DMS 273 (cell line): ENCODE measurements around the gene GRIPAP1.
"Not testable (repeated sequence)": the region's sequence is repeated elsewhere in the genome, so short reads cannot be mapped to it uniquely, and the experiment has no call there.

Experiments used
- DNase-seq: peaks from one replicate; lab custom pipeline; 2025; ENCODE audit not compliant: unreplicated experiment; lab: John Stamatoyannopoulos, UW

GRIPAP1 gene

DNA sequence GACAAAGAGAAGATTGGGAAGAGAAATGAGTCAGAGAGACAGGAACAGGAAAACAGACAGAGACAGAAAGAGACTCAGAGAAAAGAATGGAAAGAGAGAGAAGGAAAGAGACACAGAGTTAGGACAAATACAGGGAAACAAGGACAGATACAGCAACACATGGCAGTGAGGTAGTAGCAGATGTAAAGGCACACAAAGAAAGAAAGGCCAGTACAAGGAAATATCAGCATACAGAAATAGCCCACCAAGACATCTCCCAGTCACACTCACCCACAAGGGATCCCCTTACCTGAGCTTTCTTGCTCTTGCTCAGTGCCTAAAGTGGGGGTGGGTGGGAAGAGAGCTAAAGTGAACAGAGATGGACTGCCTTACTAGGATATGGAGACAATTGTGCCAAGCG, 4.2 kb downstream of the GRIPAP1 start:
- DNase-seq, result no peak

DNA sequence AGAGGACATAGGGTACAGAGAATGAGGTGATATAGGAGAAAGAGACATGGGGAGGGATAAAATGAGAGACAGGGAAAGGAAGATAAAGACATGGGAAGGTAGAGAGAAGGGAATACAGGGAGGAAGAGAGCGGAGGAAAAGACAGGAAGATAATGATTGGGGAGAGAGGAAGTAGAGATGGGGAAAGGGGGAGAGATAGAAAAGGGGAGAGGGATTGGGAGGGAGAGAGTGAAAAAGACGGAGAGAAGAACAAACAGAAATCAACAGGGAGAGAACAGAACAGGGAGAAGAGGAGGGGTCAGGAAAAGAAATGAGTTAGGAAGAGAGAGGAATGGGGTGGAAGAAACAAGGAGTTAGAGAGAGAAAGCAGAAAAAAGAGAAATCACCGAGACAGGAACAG, 4.6 kb downstream of the GRIPAP1 start:
- DNase-seq, result no peak

DNA sequence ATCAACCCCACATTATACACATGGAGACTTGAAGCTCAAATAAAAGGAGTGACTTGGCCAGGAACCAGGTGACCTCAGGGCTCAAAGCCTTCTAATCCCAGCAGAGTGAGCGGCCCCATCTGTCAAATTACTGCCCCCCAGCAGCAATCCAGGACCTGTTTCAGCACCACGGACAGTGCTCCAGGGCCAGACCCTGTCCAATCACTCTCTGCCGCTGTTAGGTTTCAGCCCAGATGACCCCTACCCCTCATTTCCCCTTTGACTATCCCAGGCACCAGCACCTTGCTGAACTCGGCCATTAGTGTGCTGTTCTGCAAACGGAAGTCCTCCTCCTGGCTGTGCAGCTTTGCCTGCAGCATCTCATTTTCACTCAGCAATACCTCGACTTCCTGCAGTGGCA, 5.1 kb downstream of the GRIPAP1 start:
- DNase-seq, result no peak

DNA sequence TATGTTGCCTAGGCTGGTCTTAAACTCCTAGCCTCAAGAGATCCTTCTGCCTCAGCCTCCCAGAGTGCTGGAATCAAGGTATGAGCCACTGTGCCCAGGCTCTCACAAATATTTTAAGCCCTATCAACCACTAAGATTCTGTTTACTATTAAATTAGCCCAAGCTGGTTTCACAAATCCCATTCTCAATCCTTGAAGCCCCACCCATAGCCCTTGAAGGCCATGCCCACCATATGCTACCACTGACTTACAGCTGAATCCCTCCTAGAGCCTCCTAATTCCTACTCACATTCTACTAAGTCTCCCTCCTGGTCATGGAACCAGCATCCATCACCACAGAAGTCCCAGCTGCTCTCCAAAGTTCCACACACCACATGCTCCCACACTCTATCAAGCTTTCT, 9.7 kb downstream of the GRIPAP1 start:
- no peak for DNase-seq

DNA sequence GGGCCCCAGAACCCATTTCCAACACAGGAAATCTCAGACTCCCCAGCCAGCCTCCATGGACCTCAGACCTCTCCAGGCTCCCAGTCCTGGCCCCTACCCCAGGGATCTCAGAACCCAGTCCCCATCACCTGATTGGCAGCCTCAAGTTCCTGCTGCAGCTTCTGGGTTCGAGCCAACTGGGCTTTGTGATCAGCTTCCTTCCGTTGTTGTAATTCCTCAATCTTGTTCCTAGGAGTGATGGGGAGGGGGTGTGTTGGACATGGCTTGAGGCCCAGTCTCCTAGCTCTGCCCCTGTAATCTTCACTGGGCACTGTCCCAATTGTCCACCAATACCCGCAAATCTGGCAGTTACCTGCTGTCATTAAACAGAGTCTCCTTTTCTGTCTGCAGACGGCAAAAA, 12.6 kb downstream of the GRIPAP1 start:
- DNase-seq, result no peak

DNA sequence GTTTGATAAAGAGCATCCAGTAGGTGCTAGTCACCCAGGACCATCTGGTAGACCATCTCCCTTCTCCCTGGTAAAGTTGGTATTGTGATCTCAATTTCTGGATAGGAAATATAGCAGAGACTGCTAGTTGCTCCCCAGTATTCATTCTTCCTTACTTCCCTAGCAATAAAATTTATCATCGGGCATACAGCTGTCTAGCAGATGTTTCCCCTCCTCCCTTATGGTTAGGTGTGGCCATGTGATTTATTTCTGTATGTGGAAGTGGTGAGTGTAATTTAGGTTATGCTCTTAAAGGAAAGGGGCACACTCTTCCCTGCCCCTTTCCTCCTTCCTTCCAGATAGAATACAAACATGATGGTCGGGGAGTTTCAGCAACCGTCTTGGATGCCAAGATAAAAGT, 18.2 kb downstream of the GRIPAP1 start:
- no peak for DNase-seq

DNA sequence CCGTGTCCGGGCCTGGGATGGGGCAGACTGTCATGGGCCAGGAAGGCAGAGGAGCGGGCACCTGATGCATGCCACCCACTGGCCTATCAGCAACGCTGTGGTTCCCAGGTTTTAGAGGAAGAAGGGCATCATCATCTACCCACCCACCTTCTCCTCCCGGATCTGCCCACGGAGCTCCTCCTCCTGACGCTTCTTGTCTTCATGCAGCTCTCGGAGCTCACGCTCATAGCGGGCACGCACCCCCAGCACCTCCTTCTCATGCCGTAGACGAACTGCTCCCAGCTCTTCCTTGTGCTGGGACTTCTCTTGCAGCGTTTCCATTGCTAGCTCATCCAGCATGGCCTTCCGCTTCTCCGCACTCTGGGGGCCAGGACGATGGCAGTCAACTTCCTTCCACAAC, 19.0 kb downstream of the GRIPAP1 start:
- DNase-seq, result no peak

DNA sequence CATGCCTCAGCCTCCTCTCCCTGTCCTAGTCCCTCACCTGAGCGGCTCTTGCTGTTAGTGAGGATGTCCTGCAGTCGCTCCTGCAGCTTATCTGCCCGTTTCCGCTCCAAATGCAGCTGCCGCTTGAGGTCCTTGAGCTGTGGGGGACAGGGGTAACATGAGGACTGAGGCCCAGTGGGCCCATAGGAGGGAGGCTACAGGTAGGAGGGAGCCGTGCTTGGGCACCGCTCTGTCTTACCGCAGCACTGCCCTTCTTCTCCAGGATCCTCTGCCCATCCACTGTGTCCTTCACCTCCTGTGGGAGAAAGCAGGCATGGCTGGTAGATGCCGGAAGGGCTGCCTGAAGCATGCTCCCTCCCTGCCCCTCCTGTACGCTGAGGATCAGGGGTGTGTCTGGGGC, 20.9 kb downstream of the GRIPAP1 start:
- DNase-seq, result no peak

DNA sequence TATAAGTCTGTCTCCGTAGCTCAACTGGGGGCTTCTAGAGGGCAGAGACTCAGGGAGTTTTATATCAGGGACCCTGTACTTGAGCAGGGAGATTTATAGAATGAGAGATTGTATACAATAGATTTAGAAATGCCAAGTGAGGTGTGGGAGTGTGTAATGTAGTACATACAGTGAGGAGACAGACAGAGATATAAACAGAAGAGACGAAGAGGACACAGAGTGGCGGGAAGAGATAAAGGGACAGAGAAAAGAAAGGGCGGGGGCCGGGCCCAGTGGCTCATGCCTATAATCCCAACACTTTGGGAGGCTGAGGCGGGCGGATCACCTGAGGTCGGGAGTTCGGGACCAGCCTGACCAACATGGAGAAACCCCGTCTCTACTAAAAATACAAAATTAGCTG, 21.7 kb downstream of the GRIPAP1 start:
- DNase-seq, result not testable (repeated sequence)

DNA sequence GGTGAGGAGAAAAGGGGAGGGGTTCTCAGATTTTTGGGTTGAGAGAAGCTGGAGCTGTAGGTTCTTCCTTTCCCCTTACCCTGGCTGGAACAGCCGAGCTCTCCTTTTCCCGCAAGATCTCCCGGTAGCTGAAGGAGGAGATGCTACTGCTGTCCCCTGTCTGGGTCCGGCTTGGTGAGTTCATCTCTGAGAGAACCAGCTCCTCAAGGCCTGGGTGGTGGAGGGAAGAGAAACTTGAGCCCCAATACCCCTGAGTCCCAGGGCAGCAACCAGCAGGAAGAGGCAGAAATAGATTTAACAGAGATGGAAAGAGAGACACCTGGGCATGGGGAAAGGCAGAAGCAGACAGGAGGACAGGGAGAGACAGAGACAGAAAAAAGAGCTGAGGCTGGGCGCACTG, 23.8 kb downstream of the GRIPAP1 start:
- no peak for DNase-seq

DNA sequence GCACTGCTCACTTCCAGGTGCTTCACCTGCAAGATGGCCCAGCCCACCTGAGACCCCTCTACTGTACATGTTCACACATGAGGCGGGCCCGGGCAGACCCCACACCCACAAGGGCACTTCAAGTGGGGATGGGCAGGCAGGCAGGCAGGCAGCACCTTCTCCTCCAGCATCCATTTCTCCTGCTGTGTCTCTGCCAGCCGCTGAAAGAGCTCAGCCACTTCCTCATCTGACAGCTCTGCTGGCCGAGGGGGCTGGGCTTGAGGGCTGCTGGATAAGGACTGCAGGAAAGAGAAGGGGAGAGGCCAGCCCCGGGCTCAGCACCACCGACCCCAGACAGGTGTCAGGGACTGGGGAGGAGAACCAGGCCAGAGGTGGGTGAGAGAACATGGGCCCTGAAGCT, 26.0 kb downstream of the GRIPAP1 start:
- DNase-seq, result no peak

DNA sequence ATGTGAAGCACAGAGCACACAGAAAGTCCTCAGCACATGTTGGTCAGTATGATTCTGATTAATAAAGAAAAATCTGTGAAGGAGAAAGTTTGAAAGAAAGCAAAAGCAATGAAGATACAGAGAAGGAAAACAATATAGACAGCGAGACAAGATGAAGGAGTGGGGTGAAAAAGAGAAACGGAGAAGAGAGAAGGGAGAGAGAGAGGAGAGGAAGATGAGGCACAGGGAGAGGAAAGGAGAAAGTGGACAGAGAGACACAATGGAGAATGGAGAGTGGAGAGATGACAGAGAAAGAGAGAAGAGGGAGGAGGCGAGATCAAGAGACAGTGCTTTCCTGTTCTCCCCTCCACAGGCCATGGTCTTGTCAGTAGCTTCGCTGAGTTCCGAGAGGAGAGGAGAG, 26.5 kb downstream of the GRIPAP1 start:
- no peak for DNase-seq

DNA sequence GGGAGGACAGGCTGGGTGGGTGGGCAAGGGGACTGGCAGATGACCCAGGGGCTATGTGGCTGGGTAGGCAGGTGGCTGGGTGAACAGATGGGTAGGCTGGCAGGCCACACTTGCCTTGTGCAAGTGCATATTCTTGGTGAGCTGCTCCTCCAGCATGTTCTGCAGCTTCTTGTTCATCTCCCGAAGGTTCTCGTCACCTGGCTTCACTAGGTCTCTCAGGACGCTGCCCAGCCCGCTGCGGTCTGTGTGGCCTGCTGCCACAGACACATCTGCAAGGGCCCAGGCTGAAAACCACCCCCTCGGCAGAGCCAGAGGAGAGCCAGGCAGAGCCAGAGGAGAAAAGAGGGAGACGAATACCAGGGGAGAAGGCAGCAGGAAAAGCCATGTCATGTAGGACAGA, 27.0 kb downstream of the GRIPAP1 start:
- no peak for DNase-seq

DNA sequence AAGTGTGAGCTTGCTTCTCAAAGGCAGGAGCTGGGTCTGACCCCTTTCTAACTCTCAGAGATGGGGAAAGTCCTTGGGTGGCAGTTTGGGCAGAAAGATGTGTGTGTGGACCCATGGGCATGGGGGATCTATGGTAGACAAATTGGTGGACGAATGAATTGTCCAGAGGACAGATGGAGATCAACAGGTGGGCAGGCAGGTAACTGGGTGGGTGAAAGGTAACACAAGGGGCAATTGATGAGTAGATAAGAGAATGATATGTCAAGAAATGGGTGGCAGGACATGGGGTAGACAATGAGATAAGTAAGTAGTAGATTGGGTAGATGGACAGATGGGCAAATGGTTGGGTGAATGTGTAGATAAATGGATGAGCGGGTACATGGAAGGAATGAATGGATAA, 27.5 kb downstream of the GRIPAP1 start:
- DNase-seq, result no peak

DNA sequence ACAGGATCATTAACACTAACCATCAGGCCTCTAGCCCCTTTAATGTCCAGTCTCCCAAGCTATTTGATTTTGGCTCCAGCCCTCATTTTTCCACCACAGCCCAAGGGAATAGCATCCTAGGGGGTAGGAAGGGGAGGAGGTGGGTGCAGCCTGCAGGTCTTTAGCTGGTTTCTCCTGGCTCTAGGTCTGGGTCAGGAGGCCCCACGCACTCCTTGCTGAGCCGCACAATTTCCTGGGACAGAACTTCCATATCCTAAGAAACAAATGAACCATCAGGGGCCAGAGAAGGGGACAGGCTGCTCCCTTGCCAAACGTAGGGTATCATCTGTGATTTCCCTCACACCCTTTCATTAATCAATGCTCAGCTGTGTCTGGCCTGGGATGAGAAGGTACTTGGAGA, 28.0 kb downstream of the GRIPAP1 start:
- DNase-seq, result no peak

DNA sequence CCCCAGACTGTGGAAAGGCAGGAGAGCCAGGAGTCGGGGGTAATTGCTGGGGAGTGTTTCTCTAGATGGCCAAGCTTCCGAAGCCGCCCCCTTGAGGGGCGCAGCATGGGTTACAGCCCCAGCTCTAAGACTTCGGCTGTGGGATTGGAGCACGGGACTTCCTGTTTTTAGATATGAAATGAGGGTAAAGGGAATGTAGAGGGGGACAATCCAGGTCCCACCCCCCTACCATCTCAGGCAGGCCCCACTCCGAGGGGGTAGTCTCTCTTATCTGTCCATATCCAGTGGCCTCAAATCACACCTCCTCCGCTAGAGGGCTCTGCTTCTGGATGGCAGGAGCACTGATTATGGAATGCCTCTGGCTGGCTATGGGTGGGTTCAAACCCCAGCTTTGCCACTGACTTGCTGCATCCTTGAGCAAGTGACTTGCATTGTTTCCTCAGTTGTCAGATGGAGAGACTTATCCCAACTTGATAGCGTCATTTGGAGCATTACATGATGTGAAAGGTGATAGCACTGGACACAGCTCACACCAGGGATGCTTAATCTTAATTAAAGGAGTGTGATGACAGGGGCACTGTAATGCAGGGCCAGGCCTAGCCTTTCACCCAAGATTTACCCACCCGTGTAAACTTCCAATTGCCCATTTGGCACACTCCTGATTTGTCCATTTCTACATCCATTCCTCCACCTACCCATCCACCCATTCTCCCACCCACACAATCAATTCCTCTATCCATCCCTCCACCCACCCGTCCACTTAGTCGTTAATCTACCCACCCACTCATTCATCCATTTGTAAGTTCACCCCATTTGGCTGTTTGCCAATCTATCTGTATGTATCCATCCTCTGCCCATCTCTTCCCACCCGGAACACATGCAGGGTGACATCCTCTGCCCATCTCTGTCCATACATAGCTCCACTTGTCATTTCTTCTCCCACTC, 29.6 kb downstream of the GRIPAP1 start:
- DNase-seq, result peak; percentile 73

DNA sequence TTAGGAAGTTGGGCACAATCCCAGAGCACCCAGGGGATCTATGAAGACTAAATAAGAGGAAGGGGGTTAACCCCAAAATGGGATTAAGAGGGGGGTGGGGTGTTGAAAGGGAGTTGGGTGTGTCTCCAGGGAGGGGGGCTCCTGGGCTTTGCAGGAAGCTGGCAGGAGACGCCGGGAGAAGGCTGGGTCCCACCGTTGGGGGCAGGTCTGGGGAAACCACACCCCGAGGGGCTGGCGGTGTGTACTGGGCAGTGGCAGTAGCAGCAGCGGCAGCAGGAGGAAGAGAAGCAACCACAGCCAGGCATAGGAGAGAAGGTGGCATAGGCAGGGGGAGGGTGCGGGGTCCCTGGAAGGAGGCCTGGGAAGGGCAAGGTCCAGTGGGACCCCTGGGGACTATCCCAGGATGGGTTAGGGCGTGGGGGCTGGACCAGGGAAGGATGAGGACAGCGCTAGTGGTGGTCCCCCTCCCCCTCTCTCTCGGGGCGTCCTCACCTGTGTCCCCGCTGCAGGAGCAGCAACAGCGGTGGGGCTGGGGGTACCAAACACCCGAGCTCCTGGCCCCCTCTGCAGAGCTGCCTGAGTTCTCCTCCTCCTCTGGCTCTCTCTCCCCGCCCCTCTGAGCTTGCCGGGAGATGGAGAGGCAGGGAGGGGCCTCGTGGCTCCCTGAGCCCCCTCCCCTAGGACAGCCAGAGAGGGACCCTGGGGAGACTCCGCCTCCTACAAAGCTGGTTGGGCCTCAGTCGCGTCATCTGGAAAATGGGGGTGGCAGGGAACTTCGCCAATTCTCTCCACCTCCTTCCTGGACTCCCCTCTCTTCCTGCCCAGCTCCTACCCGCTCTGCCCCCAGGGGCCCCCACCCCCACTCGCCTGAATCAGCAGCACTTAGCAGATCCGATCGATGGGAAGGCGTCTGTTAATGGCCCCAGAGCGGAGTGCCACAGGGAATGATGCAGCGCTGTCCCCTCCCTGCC, 30.5 kb downstream of the GRIPAP1 start, which contains the start of gene KCND1:
Gene KCND1, minus strand, starts transcription at position 596 of the 971 bp plus-strand sequence. CDS start 1,573 bp downstream, outside the sequence.
- DNase-seq, result peak; percentile 50

DNA sequence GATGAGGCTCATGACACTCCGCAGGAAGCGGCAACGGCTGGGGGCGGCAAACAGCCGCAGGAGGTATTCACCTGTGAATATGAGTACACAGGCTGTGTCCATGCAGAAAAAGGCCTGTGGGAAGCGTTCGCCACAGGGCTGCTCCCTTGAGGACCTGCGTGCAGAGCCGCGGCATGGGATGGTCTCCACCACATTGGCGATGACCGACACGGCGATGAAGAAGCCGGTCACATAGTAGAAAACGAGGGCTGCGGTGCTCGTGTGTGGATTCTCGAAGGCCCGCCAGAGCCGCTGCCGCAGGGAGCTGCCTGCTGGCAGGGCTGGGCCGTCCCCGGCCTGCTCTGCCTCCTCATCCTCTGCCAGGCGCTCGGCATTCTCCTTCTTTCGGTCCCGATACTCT, 32.6 kb downstream of the GRIPAP1 start:
- no peak for DNase-seq

DNA sequence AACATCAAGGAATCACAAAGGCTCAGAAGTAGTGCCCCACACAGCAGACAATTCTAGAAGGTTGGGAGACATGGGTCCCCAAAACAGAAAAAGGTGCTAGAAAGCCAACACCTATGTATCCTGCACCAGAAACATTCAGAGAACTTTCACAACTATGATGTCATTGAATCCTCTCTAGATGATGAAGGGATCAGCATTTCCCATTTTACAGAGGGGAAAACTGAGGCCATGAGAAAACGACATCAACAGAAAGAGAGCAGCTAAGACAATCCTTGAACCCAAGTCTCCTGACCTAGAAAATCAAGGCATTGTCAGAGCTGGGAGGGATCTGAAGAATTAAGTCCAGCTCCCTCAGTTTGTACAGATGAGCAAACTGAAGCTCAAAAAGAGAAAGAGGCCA, 33.7 kb downstream of the GRIPAP1 start:
- no peak for DNase-seq

DNA sequence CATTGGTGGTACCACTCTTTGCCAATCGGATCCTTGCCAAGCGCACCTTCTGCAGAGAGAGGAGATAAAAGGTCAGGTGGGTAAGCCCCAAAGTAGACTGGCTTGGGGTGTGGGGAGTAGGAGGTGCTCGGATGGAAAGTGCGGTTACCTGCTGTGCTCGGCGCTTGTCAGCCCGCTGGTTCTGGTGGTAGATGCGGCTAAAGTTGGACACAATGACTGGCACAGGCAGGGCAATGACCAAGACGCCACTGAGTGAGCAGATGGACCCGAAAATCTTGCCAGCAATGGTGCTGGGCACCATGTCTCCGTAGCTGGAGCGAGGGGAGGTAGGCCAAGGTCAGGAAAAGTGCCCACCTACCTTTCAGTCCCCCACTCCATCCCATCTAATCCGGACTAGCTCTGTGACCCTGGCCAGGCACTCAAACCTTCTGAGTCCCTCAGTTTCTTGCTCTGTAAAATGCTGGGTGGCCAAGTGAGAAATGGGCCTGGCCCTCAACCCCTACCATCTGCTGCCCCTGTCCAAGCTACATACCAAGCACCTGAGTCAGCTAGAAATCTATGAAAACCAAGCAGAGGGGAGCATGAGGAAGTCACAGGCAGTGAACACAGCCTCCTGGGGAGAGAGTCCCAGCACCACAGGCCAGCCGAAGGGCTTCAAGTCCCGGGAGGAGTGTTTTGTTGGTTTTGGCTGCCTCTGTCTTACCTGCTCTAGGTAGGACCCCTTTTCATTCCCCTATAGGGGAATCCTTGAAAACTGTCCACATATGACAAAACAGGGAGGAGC, 35.1 kb downstream of the GRIPAP1 start:
- DNase-seq, result no peak

DNA sequence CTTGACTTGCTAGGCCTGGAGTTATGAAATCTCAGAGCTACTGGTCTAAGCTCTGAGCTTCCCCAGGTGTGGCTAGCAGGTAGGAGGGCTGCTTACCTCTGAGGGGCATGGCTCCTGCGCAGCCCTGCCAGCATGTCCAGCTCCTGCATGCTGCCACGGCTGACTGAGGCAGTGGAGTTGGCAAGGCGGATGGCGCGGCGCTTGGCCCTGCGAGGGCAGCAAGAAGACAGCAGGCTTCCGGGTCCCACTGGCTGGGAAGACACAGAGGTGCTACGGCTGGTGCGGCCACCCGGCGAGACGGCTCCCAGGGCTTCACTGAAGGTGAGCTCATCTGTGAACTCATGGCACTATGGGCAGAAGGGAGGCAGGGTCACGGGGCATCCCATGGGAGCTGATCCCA, 36.1 kb downstream of the GRIPAP1 start:
- no peak for DNase-seq
